GM23338 (cell line): ENCODE data around the gene SULT1A1.

Experiments used
- CREB1 ChIP-seq: fragments of 250-450 bp; sonication (Bioruptor Pico); IDR thresholded peaks from 2 replicates; pipeline ENCODE4 v1.5.0; 2020; ENCODE audit warnings: low read depth, mild to moderate bottlenecking, moderate library complexity
- EZH2 ChIP-seq: fragments of 200-600 bp; sonication (generic); IDR thresholded peaks from one replicate; pipeline ENCODE4 v1.8.0; 2017; ENCODE audit warnings: antibody characterized with exemption, mild to moderate bottlenecking, low read depth; ENCODE audit not compliant: unreplicated experiment
- NANOG ChIP-seq: IDR thresholded peaks from 2 replicates; pipeline ENCODE4 v1.6.1; 2016; ENCODE audit warnings: antibody characterized with exemption, borderline replicate concordance
- REST ChIP-seq: IDR thresholded peaks from one replicate; pipeline ENCODE4 v1.6.1; 2018; ENCODE audit warnings: antibody characterized with exemption; ENCODE audit not compliant: unreplicated experiment
- TF ChIP-seq, protein P1 (sequence below), 2 experiments: fragments of 200-600 bp in 1 of 2; sonication (generic) in 1 of 2; conservative IDR thresholded peaks; 2 replicates each; pipeline versions ENCODE4 v1.5.1 to v1.6.1; 2016 to 2017; ENCODE audit warnings: antibody characterized with exemption in 2 of 2, low read depth in 2 of 2, mild to moderate bottlenecking in 2 of 2, moderate library complexity in 1 of 2

DNA sequence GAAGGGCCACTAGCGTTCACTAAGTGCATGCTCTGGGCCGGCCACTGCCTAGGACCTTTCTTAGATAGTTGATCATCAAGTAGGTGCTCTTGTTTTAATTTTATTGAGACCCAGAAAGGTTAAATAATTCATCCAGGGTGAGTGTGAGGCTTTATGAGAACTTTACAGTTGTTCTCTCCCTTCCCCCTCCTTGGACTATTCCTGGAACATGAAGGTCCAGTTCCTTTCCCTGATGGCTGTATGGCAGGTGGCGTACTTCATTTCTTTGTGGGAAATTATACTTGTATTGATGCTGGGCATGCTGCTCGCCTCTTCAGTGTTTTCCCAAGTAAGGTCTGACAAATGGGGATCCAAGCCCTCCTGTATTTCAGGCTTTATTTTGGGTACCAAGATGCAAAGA, 47.6 kb downstream of the SULT1A1 start:
- TF ChIP-seq REST (no peak), NANOG (no peak), CREB1 (no peak), EZH2 (no peak)
- TF ChIP-seq, protein P1, sequence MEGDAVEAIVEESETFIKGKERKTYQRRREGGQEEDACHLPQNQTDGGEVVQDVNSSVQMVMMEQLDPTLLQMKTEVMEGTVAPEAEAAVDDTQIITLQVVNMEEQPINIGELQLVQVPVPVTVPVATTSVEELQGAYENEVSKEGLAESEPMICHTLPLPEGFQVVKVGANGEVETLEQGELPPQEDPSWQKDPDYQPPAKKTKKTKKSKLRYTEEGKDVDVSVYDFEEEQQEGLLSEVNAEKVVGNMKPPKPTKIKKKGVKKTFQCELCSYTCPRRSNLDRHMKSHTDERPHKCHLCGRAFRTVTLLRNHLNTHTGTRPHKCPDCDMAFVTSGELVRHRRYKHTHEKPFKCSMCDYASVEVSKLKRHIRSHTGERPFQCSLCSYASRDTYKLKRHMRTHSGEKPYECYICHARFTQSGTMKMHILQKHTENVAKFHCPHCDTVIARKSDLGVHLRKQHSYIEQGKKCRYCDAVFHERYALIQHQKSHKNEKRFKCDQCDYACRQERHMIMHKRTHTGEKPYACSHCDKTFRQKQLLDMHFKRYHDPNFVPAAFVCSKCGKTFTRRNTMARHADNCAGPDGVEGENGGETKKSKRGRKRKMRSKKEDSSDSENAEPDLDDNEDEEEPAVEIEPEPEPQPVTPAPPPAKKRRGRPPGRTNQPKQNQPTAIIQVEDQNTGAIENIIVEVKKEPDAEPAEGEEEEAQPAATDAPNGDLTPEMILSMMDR (conservative IDR thresholded peaks at IDR 0.05; ENCODE audit: low read depth in 2 of 2) = no peak
